ENCODE results near the gene PSME3IP1. TPM values are rescaled to one million over a fixed set of nuclear protein-coding genes. Genes with fewer than 3 reads are reported as not detected.

Gene PSME3IP1
- total RNA-seq, 1 donor from 2014 or later = 105 TPM

GRCh38 chr16:57167538-57167937 lies 18.3 kb downstream of the PSME3IP1 start:
- H3K27me3 Mint-ChIP-seq (ENCODE audit: low read depth) = no peaks in the 10 kb centered on the region
- peaks cover 2% of the 10 kb centered on the region for H3K4me1 Mint-ChIP-seq
- H3K9me3 Mint-ChIP-seq = no peaks in the 10 kb centered on the region
- H3K36me3 Mint-ChIP-seq = peaks cover 40% of the 10 kb centered on the region
- no peak overlapping the region for H3K27ac Mint-ChIP-seq
- no peak for TF ChIP-seq CTCF (IDR thresholded peaks at IDR 0.05; ENCODE audit: unreplicated experiment)
- H3K4me3 Mint-ChIP-seq = no peak overlapping the region
- DNase-seq (ENCODE audit: low spot score in 2 of 2, unreplicated experiment in 2 of 2) = no peak

GRCh38 chr16:57166951-57167350 lies 18.9 kb downstream of the PSME3IP1 start:
- H3K4me1 Mint-ChIP-seq = peaks cover 2% of the 10 kb centered on the region
- H3K4me3 Mint-ChIP-seq = no peak overlapping the region
- no peaks in the 10 kb centered on the region for H3K9me3 Mint-ChIP-seq
- H3K27me3 Mint-ChIP-seq (ENCODE audit: low read depth) = no peaks in the 10 kb centered on the region
- TF ChIP-seq CTCF (IDR thresholded peaks at IDR 0.05; ENCODE audit: unreplicated experiment) = no peak
- no peak overlapping the region for H3K27ac Mint-ChIP-seq
- peaks cover 38% of the 10 kb centered on the region for H3K36me3 Mint-ChIP-seq
- no peak for DNase-seq (ENCODE audit: low spot score in 2 of 2, unreplicated experiment in 2 of 2)

GRCh38 chr16:57166451-57166850 lies 19.4 kb downstream of the PSME3IP1 start:
- no peaks in the 10 kb centered on the region for H3K9me3 Mint-ChIP-seq
- TF ChIP-seq CTCF (IDR thresholded peaks at IDR 0.05; ENCODE audit: unreplicated experiment) = no peak
- peaks cover 2% of the 10 kb centered on the region for H3K4me1 Mint-ChIP-seq
- no peak for DNase-seq (ENCODE audit: low spot score in 2 of 2, unreplicated experiment in 2 of 2)
- peaks cover 36% of the 10 kb centered on the region for H3K36me3 Mint-ChIP-seq
- no peak overlapping the region for H3K4me3 Mint-ChIP-seq
- H3K27ac Mint-ChIP-seq = no peak overlapping the region
- no peaks in the 10 kb centered on the region for H3K27me3 Mint-ChIP-seq (ENCODE audit: low read depth)

- DNase-seq (ENCODE audit: low spot score in 2 of 2, unreplicated experiment in 2 of 2) = no peak
- TF ChIP-seq CTCF (IDR thresholded peaks at IDR 0.05; ENCODE audit: unreplicated experiment) = no peak
Measured at GRCh38 chr16:57165938-57166337, 19.9 kb downstream of the PSME3IP1 start.

GRCh38 chr16:57165483-57165882 lies 20.4 kb downstream of the PSME3IP1 start:
- H3K4me3 Mint-ChIP-seq = no peak overlapping the region
- H3K36me3 Mint-ChIP-seq = peaks cover 33% of the 10 kb centered on the region
- no peak overlapping the region for H3K27ac Mint-ChIP-seq
- TF ChIP-seq CTCF (IDR thresholded peaks at IDR 0.05; ENCODE audit: unreplicated experiment) = no peak
- H3K27me3 Mint-ChIP-seq (ENCODE audit: low read depth) = no peaks in the 10 kb centered on the region
- H3K4me1 Mint-ChIP-seq = peaks cover 2% of the 10 kb centered on the region
- H3K9me3 Mint-ChIP-seq = no peaks in the 10 kb centered on the region
- no peak for DNase-seq (ENCODE audit: low spot score in 2 of 2, unreplicated experiment in 2 of 2)

More at GRCh38 chr16:57165938-57166337, 19.9 kb downstream of the PSME3IP1 start:
- peaks cover 2% of the 10 kb centered on the region for H3K4me1 Mint-ChIP-seq
- H3K9me3 Mint-ChIP-seq = no peaks in the 10 kb centered on the region
- no peak overlapping the region for H3K27ac Mint-ChIP-seq
- H3K27me3 Mint-ChIP-seq (ENCODE audit: low read depth) = no peaks in the 10 kb centered on the region
- peaks cover 33% of the 10 kb centered on the region for H3K36me3 Mint-ChIP-seq
- no peak overlapping the region for H3K4me3 Mint-ChIP-seq

GRCh38 chr16:57163842-57164241 lies 22.0 kb downstream of the PSME3IP1 start:
- no peak for DNase-seq (ENCODE audit: low spot score in 2 of 2, unreplicated experiment in 2 of 2)
- Mint-ChIP-seq H3K27me3 (ENCODE audit: low read depth) (no peaks in the 10 kb centered on the region), H3K4me3 (no peak overlapping the region), H3K27ac (no peak overlapping the region), H3K4me1 (peaks cover 2% of the 10 kb centered on the region), H3K9me3 (no peaks in the 10 kb centered on the region), H3K36me3 (peaks cover 38% of the 10 kb centered on the region)
- no peak for TF ChIP-seq CTCF (IDR thresholded peaks at IDR 0.05; ENCODE audit: unreplicated experiment)

Data from mesothelial cell of epicardium (in vitro differentiated cells).